Activated CD4-positive, alpha-beta memory T cell treated with anti-CD3 and anti-CD28 coated beads, Interleukin-2, amount 10 ng/mL, durations not matched to agents 7 days and 5 days (primary cell): Measurements from ENCODE around the gene P4HA3. TPM values are rescaled to one million over a fixed set of nuclear protein-coding genes. Genes with fewer than 3 reads are reported as not detected.

Source experiments
- CTCF ChIA-PET: fragments of 350-600 bp; sonication (Branson Sonifier 250); formaldehyde crosslinking; loops from one replicate; lab custom pipeline; 2021; ENCODE audit warnings: antibody characterized with exemption, inconsistent platforms; lab: Charles Lee
- POLR2A ChIA-PET: fragments of 350-600 bp; sonication (Branson Sonifier 250); formaldehyde crosslinking; loops from one replicate; lab custom pipeline; 2021; ENCODE audit warnings: antibody characterized with exemption; lab: Charles Lee
- DNase-seq: peaks from one replicate; pipeline ENCODE4 v3.0.0-alpha.2; 2020
- H3K27ac Mint-ChIP-seq: one replicate; pipeline ENCODE4 v1.8.0; 2021; ENCODE audit warnings: mild to moderate bottlenecking, mixed read lengths
- H3K27me3 Mint-ChIP-seq: one replicate; pipeline ENCODE4 v1.8.0; 2021; ENCODE audit warnings: mixed read lengths
- H3K36me3 Mint-ChIP-seq: one replicate; pipeline ENCODE4 v1.8.0; 2021; ENCODE audit warnings: low read depth, mixed read lengths
- H3K4me1 Mint-ChIP-seq: one replicate; pipeline ENCODE4 v1.8.0; 2021; ENCODE audit warnings: mixed read lengths
- H3K4me3 Mint-ChIP-seq: one replicate; pipeline ENCODE4 v1.8.0; 2021; ENCODE audit warnings: mild to moderate bottlenecking, mixed read lengths
- H3K9me3 Mint-ChIP-seq: one replicate; pipeline ENCODE4 v1.8.0; 2021; ENCODE audit warnings: mixed read lengths
- total RNA-seq, 2 experiments: library from RNA; stranded (reverse); gene quantifications; one replicate each; pipeline ENCODE4 v1.2.3, GENCODE V29; 2021

Gene P4HA3
- total RNA-seq, 2 experiments from 2014 or later, result not detected

DNA sequence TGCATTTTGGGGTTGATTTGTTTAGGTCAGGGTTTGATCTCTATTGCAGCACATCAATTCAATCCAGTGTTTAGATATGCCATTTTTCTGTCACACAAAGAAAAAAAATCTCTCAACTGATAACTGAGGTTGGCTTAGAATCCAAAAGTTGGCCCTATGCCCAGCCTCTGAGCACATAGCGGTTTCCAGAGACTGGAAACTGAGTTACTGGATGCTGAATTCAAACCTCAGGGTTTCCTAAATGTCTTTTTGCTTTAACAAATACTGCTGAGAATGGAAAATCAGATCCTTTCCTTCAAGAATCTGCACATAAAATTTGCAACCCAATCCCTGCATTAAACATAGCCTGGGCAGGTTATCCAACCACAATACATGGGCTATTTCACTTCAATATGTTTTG lies 4.0 kb downstream of the P4HA3 start:
- H3K27me3 Mint-ChIP-seq, result peaks cover 50% of the 10 kb centered on the region

DNA sequence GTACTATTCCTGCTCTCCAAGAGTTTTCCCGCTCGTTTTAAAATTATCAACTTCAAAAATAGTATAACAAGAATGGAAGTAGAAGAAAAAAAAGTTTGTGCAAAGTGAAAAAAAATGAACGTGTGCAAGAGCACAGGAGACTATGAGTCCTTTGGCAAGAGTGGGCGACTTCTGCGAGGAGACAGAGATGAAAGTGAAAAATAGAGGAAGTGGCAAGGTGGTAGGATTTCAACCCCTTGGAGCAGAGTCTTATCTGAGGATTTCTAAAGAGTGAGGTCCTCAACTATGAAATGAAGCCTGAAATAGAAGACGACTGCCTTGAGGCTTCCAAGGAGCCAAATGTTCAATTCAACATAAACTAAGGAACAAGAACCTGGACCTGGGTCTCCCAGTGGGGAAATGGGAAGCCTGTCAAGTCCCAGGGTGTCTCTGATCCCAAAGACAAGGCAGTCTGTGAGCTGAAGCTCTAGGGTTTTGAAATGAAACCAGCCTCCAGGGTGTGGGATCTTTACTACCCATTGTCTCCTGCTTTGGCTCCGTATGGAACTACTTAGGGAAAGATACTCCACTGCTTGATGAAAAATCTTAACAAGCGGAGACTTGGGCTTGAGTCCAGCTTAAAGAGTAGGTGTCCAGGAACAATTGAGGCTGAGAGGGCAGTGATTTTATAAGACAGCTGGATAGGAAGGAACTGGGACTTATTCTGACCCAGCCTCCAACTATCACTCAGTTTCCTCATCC lies 4.8 kb downstream of the P4HA3 start:
- H3K4me3 Mint-ChIP-seq, result no peak overlapping the region
- no peak for DNase-seq
- no peaks in the 10 kb centered on the region for H3K36me3 Mint-ChIP-seq
- POLR2A ChIA-PET, result no interaction called here
- H3K9me3 Mint-ChIP-seq, result no peaks in the 10 kb centered on the region
- H3K4me1 Mint-ChIP-seq, result peaks cover 7% of the 10 kb centered on the region
- H3K27me3 Mint-ChIP-seq, result peaks cover 44% of the 10 kb centered on the region
- CTCF ChIA-PET, result interaction anchor here (1.3 kb wide), 1 partner anchor 15 kb away, joined by 4 read pairs; no protein-coding TSS in a partner anchor
- H3K27ac Mint-ChIP-seq, result no peak overlapping the region

More for the DNA sequence above, 4.0 kb downstream of the P4HA3 start:
- DNase-seq, result no peak
- Mint-ChIP-seq H3K9me3 (no peaks in the 10 kb centered on the region), H3K27ac (no peak overlapping the region), H3K4me3 (no peak overlapping the region), H3K36me3 (no peaks in the 10 kb centered on the region), H3K4me1 (peaks cover 11% of the 10 kb centered on the region)
- POLR2A ChIA-PET, result no interaction called here
- CTCF ChIA-PET, result no interaction called here

DNA sequence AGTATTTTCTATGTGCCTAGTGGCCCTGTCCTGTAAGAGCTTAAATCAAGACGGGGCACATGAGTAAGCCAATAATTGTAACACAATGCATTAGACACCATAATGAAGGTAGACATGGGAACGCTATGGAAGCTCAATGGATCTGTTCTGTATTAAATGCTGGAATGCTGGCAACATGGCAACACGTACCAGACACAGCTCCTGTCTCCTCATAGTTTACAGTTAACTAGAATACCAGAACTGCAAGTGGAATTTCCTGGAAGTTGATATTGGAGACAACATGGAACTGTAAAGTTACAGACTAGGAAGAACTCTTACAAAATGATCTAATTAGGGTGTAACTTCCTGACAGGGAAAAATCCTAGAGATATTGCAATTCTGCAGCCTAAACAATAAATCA lies 12.4 kb downstream of the P4HA3 start:
- H3K4me1 Mint-ChIP-seq, result peaks cover 9% of the 10 kb centered on the region
- DNase-seq, result no peak
- H3K36me3 Mint-ChIP-seq, result no peaks in the 10 kb centered on the region
- H3K27me3 Mint-ChIP-seq, result peaks cover 12% of the 10 kb centered on the region
- no peaks in the 10 kb centered on the region for H3K9me3 Mint-ChIP-seq
- CTCF ChIA-PET, result interaction anchor here (1.2 kb wide), 1 partner anchor 23 kb away, joined by 3 read pairs; no protein-coding TSS in a partner anchor
- no peak overlapping the region for H3K4me3 Mint-ChIP-seq
- H3K27ac Mint-ChIP-seq, result no peak overlapping the region
- POLR2A ChIA-PET, result no interaction called here

GRCh38 chr11:74297484-74297883 lies 14.0 kb downstream of the P4HA3 start:
- POLR2A ChIA-PET, result no interaction called here
- peaks cover 22% of the 10 kb centered on the region for H3K27me3 Mint-ChIP-seq
- H3K4me1 Mint-ChIP-seq, result peaks cover 9% of the 10 kb centered on the region
- H3K27ac Mint-ChIP-seq, result no peak overlapping the region
- H3K4me3 Mint-ChIP-seq, result no peak overlapping the region
- no peak for DNase-seq
- no peaks in the 10 kb centered on the region for H3K36me3 Mint-ChIP-seq
- no peaks in the 10 kb centered on the region for H3K9me3 Mint-ChIP-seq
- CTCF ChIA-PET, result interaction anchor here (0.8 kb wide), 1 partner anchor 24 kb away, joined by 3 read pairs; no protein-coding TSS in a partner anchor

DNA sequence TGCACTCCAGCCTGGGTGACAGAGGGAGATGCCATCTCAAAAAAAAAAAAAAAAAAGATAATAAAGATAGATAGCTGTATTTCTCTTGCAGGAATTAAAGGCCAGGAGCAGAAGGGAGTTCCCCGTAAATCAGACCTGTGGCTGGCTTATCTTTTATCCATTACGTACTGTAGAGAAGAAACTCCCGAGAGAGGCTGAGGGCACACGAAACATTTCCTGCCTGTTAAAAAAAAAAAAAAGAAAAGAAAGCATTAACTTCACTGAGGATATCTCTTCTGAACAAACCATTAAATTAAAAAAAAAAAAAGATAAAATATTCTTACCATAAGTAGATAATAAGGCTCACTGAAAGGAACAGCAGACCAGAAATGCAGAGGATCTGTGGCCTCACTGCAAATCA lies 22.5 kb downstream of the P4HA3 start:
- no peaks in the 10 kb centered on the region for H3K9me3 Mint-ChIP-seq
- POLR2A ChIA-PET, result no interaction called here
- H3K36me3 Mint-ChIP-seq, result no peaks in the 10 kb centered on the region
- H3K27me3 Mint-ChIP-seq, result peaks cover 22% of the 10 kb centered on the region
- no peak overlapping the region for H3K4me3 Mint-ChIP-seq
- no peak overlapping the region for H3K27ac Mint-ChIP-seq
- CTCF ChIA-PET, result interaction anchor here (0.6 kb wide), 1 partner anchor 161 kb away, joined by 3 read pairs; no protein-coding TSS in a partner anchor
- H3K4me1 Mint-ChIP-seq, result no peaks in the 10 kb centered on the region
- no peak for DNase-seq

GRCh38 chr11:74288161-74288560 lies 23.3 kb downstream of the P4HA3 start:
- Mint-ChIP-seq H3K4me1 (no peaks in the 10 kb centered on the region), H3K9me3 (no peaks in the 10 kb centered on the region), H3K27ac (no peak overlapping the region), H3K4me3 (no peak overlapping the region), H3K27me3 (peaks cover 17% of the 10 kb centered on the region), H3K36me3 (no peaks in the 10 kb centered on the region)
- no peak for DNase-seq
- CTCF ChIA-PET, result no interaction called here
- POLR2A ChIA-PET, result no interaction called here

GRCh38 chr11:74284466-74284865 lies 27.0 kb downstream of the P4HA3 start:
- ChIA-PET POLR2A (no interaction called here), CTCF (no interaction called here)
- Mint-ChIP-seq H3K9me3 (no peaks in the 10 kb centered on the region), H3K4me1 (no peaks in the 10 kb centered on the region), H3K4me3 (no peak overlapping the region), H3K27me3 (peaks cover 4% of the 10 kb centered on the region), H3K36me3 (no peaks in the 10 kb centered on the region), H3K27ac (no peak overlapping the region)
- no peak for DNase-seq

GRCh38 chr11:74283580-74284180 lies 27.8 kb downstream of the P4HA3 start:
- POLR2A ChIA-PET, result no interaction called here

GRCh38 chr11:74282914-74283371 lies 28.5 kb downstream of the P4HA3 start:
- ChIA-PET CTCF (no interaction called here), POLR2A (no interaction called here)
- Mint-ChIP-seq H3K27me3 (peaks cover 5% of the 10 kb centered on the region), H3K4me3 (no peak overlapping the region), H3K4me1 (no peaks in the 10 kb centered on the region), H3K36me3 (no peaks in the 10 kb centered on the region), H3K27ac (no peak overlapping the region), H3K9me3 (no peaks in the 10 kb centered on the region)
- no peak for DNase-seq

More at GRCh38 chr11:74283580-74284180, 27.8 kb downstream of the P4HA3 start:
- H3K9me3 Mint-ChIP-seq, result no peaks in the 10 kb centered on the region
- no peaks in the 10 kb centered on the region for H3K4me1 Mint-ChIP-seq
- H3K4me3 Mint-ChIP-seq, result no peak overlapping the region
- no peak for DNase-seq
- peaks cover 4% of the 10 kb centered on the region for H3K27me3 Mint-ChIP-seq
- no peak overlapping the region for H3K27ac Mint-ChIP-seq
- no peaks in the 10 kb centered on the region for H3K36me3 Mint-ChIP-seq
- CTCF ChIA-PET, result no interaction called here

DNA sequence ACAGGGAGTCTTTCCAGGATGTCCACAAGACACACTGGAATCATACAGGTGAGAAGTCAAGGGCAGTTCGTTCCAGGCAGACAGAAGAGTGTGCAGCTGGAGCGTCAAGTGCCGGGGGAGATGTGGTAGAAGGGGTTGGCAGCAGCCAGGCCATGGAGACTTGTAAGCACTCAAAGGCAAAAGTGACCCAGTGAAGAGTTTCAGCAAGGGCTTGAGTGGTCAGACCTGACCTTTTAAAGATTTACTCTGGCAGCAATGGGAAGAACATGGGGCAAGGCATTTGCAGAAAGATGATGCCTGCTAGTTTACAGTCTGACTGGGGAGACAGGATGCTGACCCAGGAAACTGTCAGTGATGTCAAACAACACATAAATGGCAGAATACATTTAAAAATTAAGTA lies 29.0 kb downstream of the P4HA3 start:
- no peak overlapping the region for H3K27ac Mint-ChIP-seq
- no peak overlapping the region for H3K4me3 Mint-ChIP-seq
- CTCF ChIA-PET, result no interaction called here

GRCh38 chr11:74280494-74280893 lies 30.9 kb downstream of the P4HA3 start:
- CTCF ChIA-PET, result no interaction called here
- Mint-ChIP-seq H3K36me3 (no peaks in the 10 kb centered on the region), H3K9me3 (no peaks in the 10 kb centered on the region), H3K4me3 (no peak overlapping the region), H3K4me1 (no peaks in the 10 kb centered on the region), H3K27ac (no peak overlapping the region), H3K27me3 (peaks cover 14% of the 10 kb centered on the region)
- no peak for DNase-seq
- POLR2A ChIA-PET, result no interaction called here

More for the DNA sequence above, 29.0 kb downstream of the P4HA3 start:
- no peaks in the 10 kb centered on the region for H3K36me3 Mint-ChIP-seq
- DNase-seq, result no peak
- POLR2A ChIA-PET, result no interaction called here
- peaks cover 7% of the 10 kb centered on the region for H3K27me3 Mint-ChIP-seq
- no peaks in the 10 kb centered on the region for H3K9me3 Mint-ChIP-seq
- no peaks in the 10 kb centered on the region for H3K4me1 Mint-ChIP-seq

- H3K4me3 Mint-ChIP-seq, result no peak overlapping the region
- POLR2A ChIA-PET, result interaction anchor here (0.9 kb wide), 1 partner anchor 37 kb away, joined by 3 read pairs; no protein-coding TSS in a partner anchor
- H3K4me1 Mint-ChIP-seq, result no peaks in the 10 kb centered on the region
- DNase-seq, result no peak
- H3K27me3 Mint-ChIP-seq, result peaks cover 15% of the 10 kb centered on the region
- H3K36me3 Mint-ChIP-seq, result no peaks in the 10 kb centered on the region
- CTCF ChIA-PET, result no interaction called here
- H3K9me3 Mint-ChIP-seq, result no peaks in the 10 kb centered on the region
- no peak overlapping the region for H3K27ac Mint-ChIP-seq
Measured at GRCh38 chr11:74279256-74279655, 32.2 kb downstream of the P4HA3 start.

DNA sequence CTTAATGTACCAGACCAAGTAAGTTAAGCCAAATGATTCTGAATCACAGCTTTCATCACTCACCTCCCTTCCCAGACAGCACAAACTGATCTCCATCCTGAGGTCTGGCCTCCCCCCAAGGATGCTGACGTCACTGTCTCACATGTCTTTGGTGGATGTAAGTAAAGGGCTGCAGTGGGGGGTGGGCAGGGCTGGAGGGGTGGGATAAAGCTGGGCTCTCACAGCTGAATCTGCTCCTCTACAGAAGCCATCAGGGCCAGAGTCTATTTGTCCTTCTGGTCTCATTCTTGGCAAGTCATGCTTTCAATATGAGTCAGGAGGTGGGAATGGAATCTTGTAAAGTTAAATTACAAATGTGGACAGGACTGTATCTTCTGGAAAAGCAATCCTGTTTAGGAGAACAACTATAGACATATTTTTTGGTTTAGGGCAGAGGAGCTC lies 32.7 kb downstream of the P4HA3 start:
- Mint-ChIP-seq H3K27ac (no peak overlapping the region), H3K4me3 (no peak overlapping the region), H3K9me3 (no peaks in the 10 kb centered on the region), H3K27me3 (peaks cover 18% of the 10 kb centered on the region), H3K36me3 (no peaks in the 10 kb centered on the region), H3K4me1 (no peaks in the 10 kb centered on the region)
- DNase-seq, result no peak
- CTCF ChIA-PET, result no interaction called here
- POLR2A ChIA-PET, result interaction anchor here (0.9 kb wide), 1 partner anchor 37 kb away, joined by 3 read pairs; no protein-coding TSS in a partner anchor
